GM19238 (cell line): Measurements from ENCODE around the gene WNK1.
"Not testable (repeated sequence)": the region's sequence is repeated elsewhere in the genome, so short reads cannot be mapped to it uniquely, and the experiment has no call there.

Experiments used
- DNase-seq: peaks from one replicate; pipeline ENCODE4 v3.0.0; 2011; ENCODE audit warnings: low spot score; ENCODE audit not compliant: insufficient read length

Gene WNK1

DNA sequence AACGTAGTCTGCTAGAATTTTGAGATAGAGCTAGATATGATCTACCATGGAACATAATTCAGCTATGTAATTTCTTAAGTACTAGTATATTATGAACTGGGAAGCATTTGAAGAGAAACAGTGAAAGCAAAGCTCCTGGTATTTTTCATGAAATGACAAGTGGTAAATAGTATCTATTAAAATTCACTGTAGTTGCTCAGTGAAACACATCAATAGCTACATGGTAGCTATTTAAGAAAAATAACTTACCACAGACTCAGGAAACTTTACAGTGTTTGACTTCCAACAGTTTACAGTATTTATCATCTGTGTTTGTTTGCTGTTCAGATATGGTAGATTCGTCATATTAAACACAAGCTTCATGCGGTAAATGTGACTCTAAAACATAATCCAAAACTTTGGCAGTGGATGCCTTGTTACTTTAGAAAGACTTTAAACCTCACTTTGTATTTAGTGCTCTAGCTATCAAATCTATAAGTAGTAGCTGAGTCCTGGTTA is 25.2 kb downstream of the WNK1 start:
- no peak for DNase-seq

DNA sequence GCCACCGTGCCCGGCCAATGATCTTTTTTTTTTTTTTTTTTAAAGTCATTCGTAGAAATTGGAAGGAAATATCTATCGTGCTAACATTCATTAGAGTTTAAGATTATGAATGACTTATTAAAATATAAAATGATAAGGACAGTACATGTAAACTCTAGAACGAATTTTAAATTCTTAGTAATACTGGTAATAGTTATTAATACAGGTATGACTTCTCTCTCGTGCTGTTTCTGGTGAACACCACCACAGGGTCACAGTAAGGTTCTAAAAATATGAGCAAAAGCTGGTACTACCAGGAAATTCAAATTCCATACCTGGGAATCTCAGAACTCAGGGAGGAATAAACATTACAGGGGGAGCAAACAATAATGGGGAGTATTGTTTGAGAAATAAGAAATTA is 26.2 kb downstream of the WNK1 start:
- no peak for DNase-seq

DNA sequence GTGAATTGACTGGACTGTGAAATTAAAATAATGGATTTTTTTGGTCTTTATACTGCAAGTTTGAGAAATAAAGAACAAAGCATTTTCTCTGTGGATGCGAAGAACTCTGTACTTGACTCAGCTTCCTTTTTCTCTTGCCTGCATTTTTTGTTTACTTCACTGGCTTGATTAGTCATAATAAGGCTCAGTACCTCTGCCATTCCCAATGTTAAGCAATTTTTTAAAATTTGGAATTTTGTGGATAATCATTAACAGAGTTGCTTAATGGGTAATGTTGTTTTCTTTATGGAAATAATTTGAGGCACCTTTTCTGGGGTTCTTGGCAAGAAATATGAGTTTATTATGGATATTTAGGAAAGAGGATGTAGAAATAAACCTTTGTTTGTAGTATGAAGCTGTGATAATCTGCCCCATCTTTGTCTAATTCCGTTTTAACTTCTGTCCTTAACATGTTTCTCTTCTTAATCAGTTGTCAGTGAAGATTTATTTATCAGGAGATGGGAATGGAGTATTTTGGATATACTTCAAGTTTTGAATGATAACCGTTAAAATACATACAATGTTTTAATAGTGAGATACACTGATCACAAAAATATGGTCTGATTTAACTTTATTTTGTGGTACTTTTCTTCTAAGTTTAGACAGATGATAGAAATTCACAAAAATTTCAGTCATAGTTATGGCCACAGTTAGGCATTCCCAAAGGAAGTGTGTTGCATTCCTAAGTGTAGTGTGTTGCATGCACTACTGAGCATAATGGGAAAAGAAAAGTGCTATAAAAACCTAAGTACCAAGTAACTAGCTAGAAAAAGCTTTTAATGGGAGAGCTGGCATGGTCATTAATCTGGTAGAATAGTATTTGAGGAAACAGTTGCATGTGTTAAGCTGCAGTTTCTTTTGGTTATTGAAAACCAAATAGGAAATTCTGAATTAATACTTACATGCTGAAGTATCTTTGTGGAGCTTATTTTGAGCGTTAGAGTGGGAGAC is 27.7 kb downstream of the WNK1 start:
- DNase-seq, result no peak

DNA sequence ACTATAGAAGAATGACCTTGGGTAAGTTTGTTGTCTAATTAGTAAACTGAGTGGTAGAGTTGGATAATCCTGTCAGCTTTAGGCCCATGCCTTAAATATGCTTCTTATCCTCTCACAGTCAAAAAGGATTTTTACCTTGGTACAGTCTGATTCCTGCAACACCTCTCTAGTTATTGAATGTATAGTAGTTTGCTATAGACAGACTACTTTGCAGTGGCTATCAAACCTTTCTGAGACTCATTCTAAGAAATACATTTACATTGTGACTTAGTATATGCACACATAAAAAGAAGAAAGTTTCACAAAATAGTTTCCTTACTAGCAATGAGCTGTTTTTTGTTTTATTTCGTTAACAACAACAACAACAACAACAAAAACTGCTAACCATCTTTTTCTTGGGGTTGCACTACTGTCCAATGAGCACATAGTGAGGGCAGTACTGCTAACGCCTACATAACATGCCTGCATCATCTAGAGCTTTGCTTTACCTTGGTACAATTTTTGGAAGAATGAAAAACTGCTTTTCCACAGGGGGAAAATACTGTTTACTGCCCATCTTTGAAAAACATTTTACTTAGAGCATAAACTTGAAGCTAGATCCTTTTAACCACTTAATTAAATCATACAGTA is 28.5 kb downstream of the WNK1 start:
- DNase-seq, result no peak

DNA sequence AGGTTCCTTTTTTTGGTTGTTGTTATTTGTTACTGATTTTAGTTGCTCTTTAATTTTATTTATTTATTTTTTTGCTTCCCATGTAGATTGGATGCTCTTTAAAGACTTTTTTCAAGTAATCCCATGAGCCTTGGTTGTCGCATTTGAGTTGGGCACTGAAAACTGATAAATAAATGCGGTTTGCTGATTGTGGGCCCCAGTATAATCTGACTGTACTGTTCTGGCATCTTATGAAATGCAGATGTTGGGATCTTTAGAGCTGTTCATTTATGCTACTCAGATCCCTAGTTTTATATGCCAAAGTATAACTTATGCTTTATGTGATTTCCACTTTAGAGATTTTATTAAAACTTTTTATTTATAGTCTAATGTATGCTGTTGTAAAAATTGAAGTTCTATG is 33.3 kb downstream of the WNK1 start:
- DNase-seq, result no peak

DNA sequence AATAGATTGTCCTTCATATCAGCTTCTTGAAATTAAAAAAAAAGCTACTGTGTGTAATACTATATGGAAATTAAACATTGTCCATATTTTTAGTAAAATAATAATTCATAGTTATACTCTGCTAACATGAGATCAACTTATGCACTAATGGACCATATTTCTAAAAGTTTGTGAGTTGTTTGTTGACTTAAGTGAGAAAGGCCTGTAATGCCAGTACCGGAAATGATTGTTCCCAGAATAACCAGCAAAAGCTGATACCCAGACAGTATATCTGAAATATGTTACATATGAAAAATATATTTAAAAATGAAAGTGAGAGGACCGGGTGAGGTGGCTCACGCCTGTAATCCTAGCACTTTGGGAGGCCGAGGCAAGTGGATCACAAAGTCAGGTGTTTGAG is 35.9 kb downstream of the WNK1 start:
- no peak for DNase-seq

DNA sequence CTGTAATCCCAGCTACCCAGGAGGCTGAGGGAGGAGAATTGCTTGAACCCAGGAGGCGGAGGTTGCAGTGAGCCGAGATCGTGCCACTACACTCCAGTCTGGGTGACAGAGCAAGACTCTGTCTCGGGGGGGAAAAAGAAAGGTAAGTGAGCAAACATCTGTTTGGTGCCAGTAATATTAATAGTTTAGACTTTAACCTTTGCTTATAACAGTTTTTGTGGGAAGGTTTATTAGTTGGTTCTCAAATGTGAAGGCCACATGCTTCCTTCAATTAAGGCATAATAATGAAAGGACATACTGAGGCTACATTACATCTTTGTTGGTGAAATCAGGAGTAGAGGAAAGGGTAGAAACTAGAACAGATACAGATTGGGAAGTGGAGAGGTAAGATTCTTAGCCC is 36.4 kb downstream of the WNK1 start:
- not testable (repeated sequence) for DNase-seq

DNA sequence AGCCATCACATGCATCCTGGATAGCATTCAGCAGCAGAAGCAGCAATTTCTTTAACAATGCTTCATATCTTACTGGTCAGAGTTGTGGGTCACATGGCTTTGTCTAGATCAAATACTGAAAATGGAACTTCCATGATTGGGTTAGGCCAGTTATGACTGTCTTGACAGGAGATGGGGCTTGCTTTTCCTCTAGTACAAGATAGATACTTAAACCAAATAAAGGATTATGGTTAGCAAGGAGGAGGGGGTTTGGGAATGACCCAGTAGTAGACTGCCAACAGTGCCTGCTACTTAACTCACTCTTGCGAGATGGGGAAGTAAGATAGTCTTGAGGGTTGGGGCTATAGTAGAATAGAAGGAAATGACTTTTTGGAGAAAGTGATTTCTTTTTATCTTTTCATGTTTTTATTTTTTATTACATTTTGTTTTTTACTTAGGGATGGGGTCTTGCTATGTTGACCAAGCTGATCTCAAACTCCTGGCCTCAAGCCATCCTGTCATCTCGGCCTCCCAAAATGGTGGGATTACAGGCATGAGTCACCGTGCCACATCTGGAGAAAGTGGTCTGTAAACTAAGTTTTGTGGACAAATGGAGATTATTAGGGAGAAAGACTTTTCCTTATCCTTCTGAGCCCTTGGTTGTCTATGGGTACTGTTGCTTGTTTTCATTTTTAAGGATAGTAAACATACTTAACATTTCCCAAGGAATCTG is 37.6 kb downstream of the WNK1 start:
- no peak for DNase-seq

DNA sequence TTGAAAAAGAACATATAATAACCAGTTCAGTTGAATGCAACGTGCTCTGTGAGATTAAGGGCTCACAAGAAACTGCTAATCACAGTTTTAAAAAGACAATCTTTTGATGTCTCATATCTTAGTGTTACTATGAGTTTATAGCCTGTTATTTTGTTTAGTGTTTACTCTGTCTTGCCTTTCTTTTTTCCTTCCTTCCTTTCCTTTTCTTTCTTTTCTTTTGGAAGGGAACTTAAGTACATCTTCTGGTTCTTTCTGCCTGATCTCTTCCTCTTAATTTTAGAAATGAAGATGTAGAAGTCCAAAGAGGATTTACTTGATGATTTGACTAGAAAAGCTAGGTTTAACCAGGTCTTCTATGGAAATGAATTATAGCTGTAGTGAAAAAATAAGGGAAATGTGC is 38.2 kb downstream of the WNK1 start:
- no peak for DNase-seq

DNA sequence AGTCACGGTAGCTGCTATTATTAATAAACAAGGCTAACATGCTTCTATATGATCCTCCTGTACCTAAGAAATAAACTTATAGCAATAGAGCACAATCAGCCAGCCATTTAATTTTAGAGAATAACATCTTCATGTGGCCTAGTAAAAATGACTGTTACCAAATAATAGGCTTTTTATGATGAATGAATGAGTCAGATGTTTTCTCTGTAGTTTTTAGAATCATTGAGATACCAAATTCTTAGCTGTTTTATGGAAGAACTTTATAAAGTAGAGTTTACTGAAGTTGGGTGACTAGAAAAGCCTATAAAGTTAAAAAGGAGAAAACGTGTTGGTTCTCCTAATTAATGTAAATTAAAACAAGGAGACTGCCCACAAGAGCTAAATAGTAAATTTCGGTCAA is 40.7 kb downstream of the WNK1 start:
- DNase-seq, result no peak

DNA sequence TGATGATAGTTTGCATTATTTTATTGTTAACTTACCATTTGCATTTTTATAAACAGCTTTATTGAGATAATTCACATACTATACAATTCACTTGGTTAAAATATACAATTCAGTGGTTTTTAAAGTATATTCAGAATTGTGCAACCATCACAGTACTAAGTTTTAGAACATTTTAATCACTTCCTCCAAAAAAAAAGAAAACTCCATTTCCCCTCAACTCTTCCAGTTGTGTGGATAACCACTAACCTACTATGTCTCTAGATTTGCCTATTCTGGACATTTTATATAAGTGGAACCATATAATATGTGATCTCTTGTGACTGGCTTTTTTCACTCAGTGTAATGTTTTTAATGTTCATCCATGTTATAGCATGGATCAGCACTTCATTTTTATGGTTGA is 41.3 kb downstream of the WNK1 start:
- no peak for DNase-seq

DNA sequence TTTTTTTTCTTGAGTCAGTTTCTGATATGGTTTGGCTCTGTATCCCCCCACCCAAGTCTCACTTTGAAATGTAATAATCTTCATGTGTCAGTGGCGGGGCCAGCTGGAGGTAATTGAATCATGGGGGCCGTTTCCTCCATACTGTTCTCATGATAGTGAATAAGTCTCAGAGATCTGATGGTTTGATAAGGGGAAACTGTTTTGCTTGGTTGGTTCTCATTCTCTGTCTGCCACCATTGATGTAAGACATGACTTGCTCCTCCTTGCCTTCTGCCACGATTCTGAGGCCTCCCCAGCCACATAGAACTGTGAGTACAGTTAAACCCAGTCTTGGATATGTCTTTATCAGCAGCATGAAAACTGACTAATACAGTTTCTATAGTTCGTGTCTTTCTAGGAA is 42.9 kb downstream of the WNK1 start:
- no peak for DNase-seq

DNA sequence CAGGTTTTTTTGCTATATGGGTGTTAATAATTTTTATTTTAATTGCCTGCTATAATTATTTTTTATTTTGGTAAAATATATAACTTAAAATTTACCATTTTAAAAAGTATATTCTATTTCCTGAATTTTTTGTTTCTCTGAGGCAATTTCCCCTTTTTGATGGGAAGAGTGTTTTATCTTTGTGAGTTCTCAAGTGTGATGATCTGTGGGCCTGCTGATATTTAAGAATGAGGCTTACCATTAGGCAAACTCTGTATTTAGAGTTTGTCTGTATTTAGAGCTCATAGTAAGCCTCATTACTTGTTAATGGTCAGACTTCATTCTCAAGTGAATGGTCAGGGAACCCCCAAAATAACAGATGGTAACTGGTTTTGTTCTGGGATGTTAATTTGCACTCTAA is 48.0 kb downstream of the WNK1 start:
- no peak for DNase-seq

DNA sequence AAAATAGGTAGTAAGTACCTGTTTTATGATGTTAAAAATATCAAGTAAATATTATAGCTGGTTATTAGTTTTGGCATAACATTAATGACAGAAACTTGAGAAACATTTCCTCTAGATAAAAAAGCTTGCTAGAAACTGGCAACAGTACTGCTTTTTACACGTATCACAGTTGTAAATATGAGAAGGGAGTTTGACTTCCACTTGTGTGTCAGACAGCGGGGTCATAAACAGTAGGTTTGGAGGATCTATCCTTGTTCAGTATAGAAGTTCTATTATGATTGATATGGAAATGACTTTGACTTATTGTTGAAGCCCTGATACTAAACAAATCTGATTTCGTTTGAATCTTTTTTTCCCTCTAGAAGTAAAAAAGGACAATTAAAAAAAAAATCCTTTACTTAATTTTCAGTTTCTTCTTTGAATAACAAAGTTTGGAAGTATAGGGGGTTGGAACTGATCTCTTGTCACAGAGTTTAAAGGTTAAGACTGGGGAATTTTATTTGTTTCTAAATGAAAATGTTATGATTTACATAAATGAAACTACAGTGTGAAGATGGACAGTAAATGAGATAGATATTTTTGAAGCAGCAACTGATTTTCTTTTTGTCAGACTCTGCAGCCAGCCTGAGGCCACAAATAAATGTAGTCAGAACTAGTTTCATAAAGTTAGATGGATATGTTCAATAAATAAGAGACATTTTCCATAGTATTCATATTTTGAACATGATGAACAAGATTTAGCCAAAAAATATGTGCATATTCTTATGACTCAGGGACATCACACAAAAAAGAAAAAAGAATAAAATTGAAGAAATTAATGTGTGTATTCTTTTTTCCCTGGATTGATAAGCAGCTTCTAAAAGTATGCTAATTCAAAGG is 50.1 kb downstream of the WNK1 start:
- DNase-seq, result no peak

DNA sequence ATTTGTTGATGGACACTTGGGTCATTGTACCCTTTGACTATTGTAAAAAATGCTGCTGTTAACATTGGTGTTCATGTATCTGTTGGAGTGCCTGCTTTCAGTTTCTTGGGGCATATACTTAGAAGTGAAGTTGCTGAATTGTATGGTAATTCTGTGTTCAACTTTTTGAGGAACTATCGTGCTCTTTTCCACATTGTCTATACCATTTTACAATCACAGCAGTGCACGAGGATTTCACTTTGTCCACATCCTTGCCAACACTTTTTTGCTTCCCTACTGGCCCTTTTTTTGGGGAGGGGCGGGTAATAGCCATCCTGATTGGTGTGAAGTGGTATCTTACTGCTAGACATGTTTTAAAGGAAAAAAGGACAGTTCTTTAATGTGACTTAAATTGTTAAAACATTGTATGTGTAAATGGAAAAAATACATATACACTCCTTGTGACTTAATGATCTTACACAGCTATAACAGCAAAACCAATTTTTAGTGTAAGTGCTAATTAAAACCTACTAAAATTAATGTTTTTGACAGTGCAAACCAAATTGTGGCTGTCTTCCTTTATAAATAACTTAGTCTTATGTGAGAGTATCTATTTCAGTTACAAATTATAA is 52.7 kb downstream of the WNK1 start:
- no peak for DNase-seq

DNA sequence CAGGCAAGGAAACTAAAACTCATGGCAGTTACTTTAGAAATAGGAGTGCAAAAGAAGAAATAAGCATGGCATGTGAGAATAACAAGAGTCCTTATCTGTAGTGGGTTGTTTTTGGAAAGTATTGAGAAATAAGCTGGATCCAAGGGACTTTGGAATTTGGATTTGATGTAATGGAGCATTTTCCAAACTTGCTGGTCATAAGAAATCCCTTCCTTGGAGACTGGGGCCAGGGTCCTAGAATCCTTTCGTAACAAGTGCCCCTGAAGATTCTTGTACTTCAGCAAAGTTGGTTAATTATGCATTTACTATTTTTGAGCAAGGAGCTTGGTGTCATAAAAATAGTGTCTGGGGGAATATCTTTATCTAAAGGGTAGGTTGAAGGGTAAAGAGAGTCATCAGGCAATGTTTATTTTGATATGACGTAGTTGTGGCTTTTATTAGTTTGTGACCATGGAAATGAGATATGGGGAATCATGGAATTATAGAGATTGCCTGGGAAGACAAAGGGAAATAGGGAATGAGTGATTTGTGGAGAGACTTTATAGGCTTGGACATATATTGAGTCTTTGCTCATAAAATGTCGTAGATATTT is 53.9 kb downstream of the WNK1 start:
- DNase-seq, result no peak

DNA sequence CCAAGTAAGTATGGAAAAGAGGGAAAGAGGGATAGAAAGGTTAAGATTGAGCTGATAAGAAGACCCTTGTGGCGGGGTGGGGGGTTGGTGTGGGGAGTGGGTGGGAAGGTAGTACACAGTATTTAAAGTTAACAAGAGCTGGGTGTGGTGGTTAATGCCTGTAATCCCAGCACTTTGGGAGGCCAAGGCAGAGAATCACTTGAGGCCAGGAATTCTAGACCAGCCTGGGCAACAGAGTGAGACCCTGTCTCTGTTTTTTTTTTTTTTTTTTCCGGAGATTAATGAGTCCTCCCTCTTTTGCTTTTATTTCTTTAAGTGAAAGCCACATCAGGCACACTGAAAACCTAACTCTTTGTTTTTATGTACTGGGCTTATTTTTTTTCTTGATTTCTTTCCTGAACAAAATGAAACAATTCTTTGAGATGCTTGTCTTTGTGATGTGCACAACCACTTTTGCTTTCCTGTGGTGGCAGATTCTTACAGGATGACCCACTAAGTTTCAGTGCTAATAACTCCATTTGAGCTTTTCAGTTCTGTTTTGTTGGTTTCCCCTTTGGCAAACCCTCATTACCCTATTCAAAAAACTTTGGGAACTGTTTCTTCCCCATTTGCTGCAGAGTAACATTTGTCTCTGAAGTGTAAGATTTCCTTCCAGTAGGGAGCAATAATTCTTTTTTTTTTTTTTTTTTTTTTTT is 54.8 kb downstream of the WNK1 start:
- no peak for DNase-seq

DNA sequence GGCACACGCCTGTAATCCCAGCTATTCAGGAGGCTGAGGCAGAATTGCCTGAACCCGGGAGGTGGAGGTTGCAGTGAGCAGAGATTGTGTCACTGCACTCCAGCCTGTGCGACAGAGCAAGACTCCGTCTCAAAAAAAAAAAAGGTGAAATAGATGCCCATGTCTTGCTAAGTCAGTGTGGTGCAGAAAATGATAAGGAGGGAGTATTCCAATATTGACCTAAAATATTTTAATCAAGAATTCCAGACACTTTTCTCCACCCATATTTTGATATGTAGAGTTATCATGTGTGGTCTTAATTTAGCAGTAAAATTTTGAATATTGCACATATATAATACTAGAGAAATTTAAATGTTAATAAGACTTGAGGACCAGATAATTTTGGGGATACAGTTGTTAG is 57.7 kb downstream of the WNK1 start:
- no peak for DNase-seq

DNA sequence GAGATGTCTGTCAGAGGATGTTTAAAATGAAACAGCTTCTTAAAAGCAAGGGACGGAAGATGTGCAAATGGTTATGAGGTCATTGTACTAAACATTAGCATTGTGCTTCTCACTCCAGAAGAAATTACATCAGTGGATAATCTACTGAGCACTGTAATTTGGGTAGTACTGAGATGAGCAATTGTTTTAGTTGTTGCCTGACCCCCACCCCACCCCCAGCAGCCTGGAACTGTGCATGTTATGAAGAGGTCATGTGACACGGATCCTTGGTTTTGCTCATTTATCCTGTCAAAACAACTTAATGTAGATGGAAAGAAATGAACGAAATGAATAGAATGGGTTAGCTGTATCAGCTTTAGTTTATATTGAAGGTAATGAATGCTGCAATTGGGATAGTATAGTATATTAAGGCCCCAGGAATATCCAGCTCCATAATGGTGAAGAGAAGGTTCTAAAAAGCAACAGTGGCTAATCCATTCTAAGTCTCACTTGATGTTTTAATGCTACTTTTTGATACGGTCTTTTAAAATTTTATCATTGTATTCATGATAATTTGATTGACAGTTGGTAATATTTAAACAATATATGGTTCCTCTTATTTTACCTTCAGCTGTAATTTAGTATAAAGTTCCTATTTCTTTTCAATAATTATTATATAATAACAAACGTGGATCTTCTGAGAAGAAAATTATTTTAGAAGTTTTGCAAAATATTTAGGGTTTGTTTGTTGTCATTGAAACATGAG is 58.5 kb downstream of the WNK1 start:
- no peak for DNase-seq
